GM12878 (cell line): ENCODE measurements around the gene CLEC5A. TPM values are rescaled to one million over a fixed set of nuclear protein-coding genes. Genes with fewer than 3 reads are reported as not detected.

Source experiments
- ATAC-seq: fragments of 200-7000 bp; cut with Tn5 transposase; 3 replicates; pipeline ENCODE4 v1.9.1; 2020; ENCODE audit warnings: mild to moderate bottlenecking, moderate library complexity
- BruUV-seq: library from RNA; stranded (reverse); fragments of 400-500 nt; replicated peaks from 2 replicates; lab custom pipeline; 2021; lab: Mats Ljungman, UMichigan
- CTCF ChIA-PET: fragments of 300-600 bp; sonication (Branson Sonifier 250); formaldehyde crosslinking; extraction: SDS; loops from one replicate; lab custom pipeline; 2021; ENCODE audit warnings: inconsistent platforms; lab: Yijun Ruan, JAX
- POLR2A ChIA-PET: fragments of 350-600 bp; formaldehyde crosslinking; extraction: SDS; loops from one replicate; lab custom pipeline; 2021; ENCODE audit warnings: inconsistent platforms; lab: Charles Lee
- RAD21 ChIA-PET: fragments of 300-600 bp; sonication (Branson Sonifier 250); formaldehyde crosslinking; loops from one replicate; lab custom pipeline; 2023; ENCODE audit warnings: antibody characterized with exemption; ENCODE audit not compliant: unreplicated experiment; lab: Charles Lee
- SMC1A ChIA-PET: fragments of 300-600 bp; sonication (Branson Sonifier 250); formaldehyde crosslinking; loops from one replicate; lab custom pipeline; 2023; ENCODE audit not compliant: unreplicated experiment, uncharacterized antibody; lab: Charles Lee
- DNase-seq: peaks from one replicate; pipeline ENCODE4 v3.0.0-alpha.2; 2011; ENCODE audit warnings: low read depth, low spot score
- FAIRE-seq: peaks from 3 replicates; lab custom pipeline; 2011; peaks lifted over from hg19 to GRCh38; lab: Jason Lieb, UNC
- H2AFZ ChIP-seq: 2 replicates; pipeline ENCODE4 v1.6.0; 2011; ENCODE audit warnings: low read depth, low read length, control low read depth; ENCODE audit not compliant: control insufficient read depth
- H3K27ac ChIP-seq: 2 replicates; pipeline ENCODE4 v1.5.1; 2011; ENCODE audit warnings: control low read depth; ENCODE audit not compliant: control insufficient read depth, insufficient read depth
- H3K27me3 ChIP-seq, 2 experiments: replicated peaks in 1 of 2; 2 replicates each; pipeline versions ENCODE4 v1.6.0 to v1.6.1; 2011; ENCODE audit warnings: low read length in 1 of 2; ENCODE audit not compliant: control insufficient read depth in 2 of 2, insufficient read depth in 2 of 2
- H3K36me3 ChIP-seq, 2 experiments: 2 replicates each; pipeline ENCODE4 v1.5.1; 2011; ENCODE audit warnings: low read length in 1 of 2; ENCODE audit not compliant: control insufficient read depth in 2 of 2, insufficient read depth in 2 of 2
- H3K4me1 ChIP-seq: 2 replicates; pipeline ENCODE4 v1.6.1; 2011; ENCODE audit warnings: mild to moderate bottlenecking, low read length, moderate library complexity, mixed read lengths; ENCODE audit not compliant: control insufficient read depth, insufficient read depth
- H3K4me2 ChIP-seq: 2 replicates; pipeline ENCODE4 v1.6.0; 2011; ENCODE audit warnings: control low read depth; ENCODE audit not compliant: control insufficient read depth, insufficient read depth
- H3K4me3 ChIP-seq: fragments of 200-600 bp; sonication (generic); 2 replicates; pipeline ENCODE4 v1.5.1; 2016
- H3K79me2 ChIP-seq: 2 replicates; pipeline ENCODE4 v1.6.0; 2011; ENCODE audit warnings: low read length; ENCODE audit not compliant: control insufficient read depth, insufficient read depth
- H3K9ac ChIP-seq: 2 replicates; pipeline ENCODE4 v1.8.0; 2011; ENCODE audit warnings: low read length, control low read depth, mixed read lengths; ENCODE audit not compliant: control insufficient read depth, insufficient read depth
- H3K9me3 ChIP-seq: replicated peaks from 3 replicates; pipeline ENCODE4 v1.5.1; 2011; ENCODE audit warnings: mild to moderate bottlenecking, low read length; ENCODE audit not compliant: control insufficient read depth, insufficient read depth
- H4K20me1 ChIP-seq: 2 replicates; pipeline ENCODE4 v1.6.0; 2011; ENCODE audit not compliant: control insufficient read depth, insufficient read depth
- BCL11A ChIP-seq: IDR thresholded peaks from 2 replicates; pipeline ENCODE4 v1.6.1; 2011; ENCODE audit warnings: low read depth, low read length
- BHLHE40 ChIP-seq, 2 experiments: fragments of 450-650 bp in 1 of 2; IDR thresholded peaks; 2 replicates each; pipeline ENCODE4 v1.6.1; 2011 to 2017; ENCODE audit warnings: low read depth in 2 of 2, borderline replicate concordance in 1 of 2, improper control_type of control experiment in 1 of 2, low read length in 1 of 2, mild to moderate bottlenecking in 1 of 2
- DPF2 ChIP-seq: fragments of 450-650 bp; IDR thresholded peaks from 2 replicates; pipeline ENCODE4 v1.6.1; 2017; ENCODE audit warnings: mild to moderate bottlenecking
- FOXM1 ChIP-seq: IDR thresholded peaks from 2 replicates; pipeline ENCODE4 v1.6.1; 2012; ENCODE audit warnings: low read depth, mild to moderate bottlenecking, inconsistent platforms, low read length, moderate library complexity
- GATAD2B ChIP-seq: fragments of 450-650 bp; conservative IDR thresholded peaks from 2 replicates; pipeline ENCODE4 v1.6.1; 2017; ENCODE audit warnings: low read depth, mild to moderate bottlenecking, moderate library complexity
- HDGF ChIP-seq: fragments of 450-650 bp; IDR thresholded peaks from 2 replicates; pipeline ENCODE4 v1.6.1; 2016; ENCODE audit warnings: antibody characterized with exemption
- JUND ChIP-seq: IDR thresholded peaks from 2 replicates; pipeline ENCODE4 v1.6.1; 2012; ENCODE audit warnings: low read depth, mild to moderate bottlenecking, low read length, improper control_type of control experiment, moderate library complexity
- LARP7 ChIP-seq: fragments of 450-650 bp; IDR thresholded peaks from 2 replicates; pipeline ENCODE4 v1.6.1; 2017; ENCODE audit warnings: mild to moderate bottlenecking
- NR2C1 ChIP-seq: fragments of 450-650 bp; IDR thresholded peaks from 2 replicates; pipeline ENCODE4 v1.6.1; 2017; ENCODE audit warnings: antibody characterized with exemption, mild to moderate bottlenecking, moderate library complexity
- PAX8 ChIP-seq: fragments of 450-650 bp; IDR thresholded peaks from 2 replicates; pipeline ENCODE4 v1.6.1; 2017; ENCODE audit warnings: mild to moderate bottlenecking, moderate library complexity
- POLR2A ChIP-seq: IDR thresholded peaks from 2 replicates; pipeline ENCODE4 v1.6.1; 2011; ENCODE audit warnings: low read depth, mild to moderate bottlenecking, low read length
- RB1 ChIP-seq: fragments of 450-650 bp; formaldehyde crosslinking; IDR thresholded peaks from 2 replicates; pipeline ENCODE4 v1.6.1; 2017; ENCODE audit warnings: mild to moderate bottlenecking, borderline replicate concordance
- SRF ChIP-seq, 2 experiments: IDR thresholded peaks; 2 replicates each; pipeline ENCODE4 v1.6.1; 2011; ENCODE audit warnings: low read depth in 2 of 2, low read length in 2 of 2, mild to moderate bottlenecking in 1 of 2, moderate library complexity in 1 of 2
- TARDBP ChIP-seq: IDR thresholded peaks from 2 replicates; pipeline ENCODE4 v1.6.1; 2016; ENCODE audit warnings: borderline replicate concordance
- TBL1XR1 ChIP-seq: IDR thresholded peaks from 2 replicates; pipeline ENCODE4 v1.6.1; 2012; ENCODE audit warnings: low read depth, low read length, improper control_type of control experiment
- TCF12 ChIP-seq: IDR thresholded peaks from 2 replicates; pipeline ENCODE4 v1.6.1; 2011; ENCODE audit warnings: low read depth, mild to moderate bottlenecking, low read length
- TCF3 ChIP-seq: IDR thresholded peaks from 2 replicates; pipeline ENCODE4 v1.6.1; 2012; ENCODE audit warnings: low read depth, mild to moderate bottlenecking, low read length, borderline replicate concordance; ENCODE audit not compliant: insufficient read depth
- WRNIP1 ChIP-seq: IDR thresholded peaks from 2 replicates; pipeline ENCODE4 v1.6.1; 2011; ENCODE audit warnings: low read depth, low read length, improper control_type of control experiment, borderline replicate concordance
- WGBS: methylation state at CpG from one replicate; pipeline ENCODE4 v1.1.6; 2016; ENCODE audit warnings: low lambda C conversion rate; ENCODE audit not compliant: insufficient replicate concordance, insufficient coverage; ENCODE audit errors: missing lambda C conversion rate; 5-methylcytosine and 5-hydroxymethylcytosine counted together
- in situ Hi-C: fragments of 300-500 bp; cut with MboI; formaldehyde crosslinking; loops from 9 replicates; pipeline ENCODE4 v1.14.3; 2018; ENCODE audit warnings: mixed read lengths
- intact Hi-C: fragments of 100-400 bp; cut with micrococcal nuclease; formaldehyde crosslinking; loops from one replicate; pipeline ENCODE4 v1.14.2; 2022; ENCODE audit not compliant: unreplicated experiment
- polyA plus RNA-seq, 11 experiments: library from polyadenylated mRNA; depleted of rRNA in 4 of 11; unstranded in 6 of 11; stranded (reverse) in 5 of 11; fragments of >200 nt; fragmentation: Nextera tagmentation in 4 of 11; fragmentation: Illumina TruSeq in 1 of 11; extraction: Ambion mirVana in 4 of 11; extraction: Trizol in 1 of 11; gene quantifications; 1 replicate in 1 of 11; 2 replicates in 10 of 11; pipeline versions ENCODE4 v1.2.1 to v1.2.3, GENCODE V29; 2011 to 2016; ENCODE audit warnings: inconsistent platforms in 2 of 11, missing spikeins in 2 of 11, low read depth in 1 of 11
- total RNA-seq, 4 experiments: library from RNA; depleted of rRNA in 3 of 4; stranded (reverse); fragments of >200 nt in 3 of 4; fragmentation: Illumina TruSeq in 1 of 4; extraction: Trizol in 1 of 4; gene quantifications; 2 replicates each; pipeline versions ENCODE4 v1.2.1 to v1.2.3, GENCODE V29; 2013 to 2021
- TF ChIP-seq, protein P1 (sequence below): fragments of 450-650 bp; IDR thresholded peaks from 2 replicates; pipeline ENCODE4 v1.6.1; 2017; ENCODE audit warnings: mild to moderate bottlenecking

CLEC5A gene
- total and polyA plus RNA-seq, 10 of the 15 experiments (the other 5 are each of a cell fraction or from before 2014, with no cell fraction given) = not detected

DNA sequence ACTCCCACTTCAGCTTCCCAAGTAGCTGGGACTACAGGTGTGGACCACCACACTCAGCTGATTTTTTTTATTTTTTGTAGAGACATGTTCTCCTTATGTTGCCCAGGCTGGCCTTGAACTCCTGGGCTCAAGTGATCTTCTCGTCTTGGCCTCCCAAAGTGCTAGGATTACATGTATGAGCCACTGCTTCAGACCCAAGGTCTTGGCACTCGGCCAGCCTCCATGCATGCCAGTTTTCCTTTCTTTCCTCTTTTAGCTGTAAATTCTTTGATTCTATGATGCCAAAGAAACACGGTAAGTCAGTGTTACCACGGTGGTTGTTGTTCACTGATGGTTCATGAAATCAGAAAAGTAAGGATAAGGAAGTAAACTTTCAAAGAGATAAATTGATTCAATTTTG lies 45.9 kb upstream of the CLEC5A start:
- 1% methylated on average over 4 of the region's 4 CpGs for WGBS
- Histone ChIP-seq H3K27ac (no peak overlapping the region), H3K79me2 (no peaks in the 10 kb centered on the region), H3K9me3 (no peaks in the 10 kb centered on the region), H2AFZ (no peak overlapping the region), H3K9ac (no peak overlapping the region), H3K27me3 (no peaks in the 10 kb centered on the region), H3K4me3 (no peak overlapping the region), H4K20me1 (no peaks in the 10 kb centered on the region), H3K36me3 (no peaks in the 10 kb centered on the region), H3K4me1 (no peaks in the 10 kb centered on the region), H3K4me2 (no peak overlapping the region)
- no peak for TF ChIP-seq FOXM1
- no peak for TF ChIP-seq BHLHE40 (IDR thresholded peaks at IDR 0.05; ENCODE audit: borderline replicate concordance in 1 of 2, low read depth in 2 of 2, low read length in 1 of 2)
- TF ChIP-seq SRF (IDR thresholded peaks at IDR 0.05; ENCODE audit: low read depth in 2 of 2, low read length in 2 of 2) = no peak
- TF ChIP-seq TCF3 = no peak
- TF ChIP-seq TARDBP = no peak
- no peak for TF ChIP-seq HDGF
- no peak for TF ChIP-seq POLR2A
- TF ChIP-seq DPF2 = no peak
- no peak for TF ChIP-seq GATAD2B
- TF ChIP-seq TCF12 = no peak
- TF ChIP-seq, protein P1, sequence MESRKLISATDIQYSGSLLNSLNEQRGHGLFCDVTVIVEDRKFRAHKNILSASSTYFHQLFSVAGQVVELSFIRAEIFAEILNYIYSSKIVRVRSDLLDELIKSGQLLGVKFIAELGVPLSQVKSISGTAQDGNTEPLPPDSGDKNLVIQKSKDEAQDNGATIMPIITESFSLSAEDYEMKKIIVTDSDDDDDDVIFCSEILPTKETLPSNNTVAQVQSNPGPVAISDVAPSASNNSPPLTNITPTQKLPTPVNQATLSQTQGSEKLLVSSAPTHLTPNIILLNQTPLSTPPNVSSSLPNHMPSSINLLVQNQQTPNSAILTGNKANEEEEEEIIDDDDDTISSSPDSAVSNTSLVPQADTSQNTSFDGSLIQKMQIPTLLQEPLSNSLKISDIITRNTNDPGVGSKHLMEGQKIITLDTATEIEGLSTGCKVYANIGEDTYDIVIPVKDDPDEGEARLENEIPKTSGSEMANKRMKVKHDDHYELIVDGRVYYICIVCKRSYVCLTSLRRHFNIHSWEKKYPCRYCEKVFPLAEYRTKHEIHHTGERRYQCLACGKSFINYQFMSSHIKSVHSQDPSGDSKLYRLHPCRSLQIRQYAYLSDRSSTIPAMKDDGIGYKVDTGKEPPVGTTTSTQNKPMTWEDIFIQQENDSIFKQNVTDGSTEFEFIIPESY = no peak
- TF ChIP-seq RB1 = no peak
- TF ChIP-seq JUND = no peak
- no peak for TF ChIP-seq TBL1XR1
- TF ChIP-seq PAX8 = no peak
- no peak for TF ChIP-seq BCL11A
- no peak for TF ChIP-seq LARP7
- TF ChIP-seq WRNIP1 = no peak
- TF ChIP-seq NR2C1 = no peak
- DNase-seq (no peak), FAIRE-seq (no peak), ATAC-seq (no peak)
- BruUV-seq = no TSS peak
- ChIA-PET CTCF (interaction anchor here (1.0 to 1.9 kb wide), 2 partner anchors 16 to 20 kb away, joined by 5 read pairs; no protein-coding TSS in a partner anchor), POLR2A (no interaction called here), SMC1A (no interaction called here), RAD21 (no interaction called here)
- intact Hi-C loops = no loop called here
- in situ Hi-C loops = no loop called here
